HG02981 (cell line): Measurements from ENCODE around the gene LRRC71.

ENCODE experiments used
- ATAC-seq: cut with Tn5 transposase; IDR thresholded peaks from one replicate; pipeline ENCODE4 v1.9.1; 2021; ENCODE audit warnings: mild to moderate bottlenecking, moderate library complexity; ENCODE audit not compliant: unreplicated experiment

The LRRC71 gene

DNA sequence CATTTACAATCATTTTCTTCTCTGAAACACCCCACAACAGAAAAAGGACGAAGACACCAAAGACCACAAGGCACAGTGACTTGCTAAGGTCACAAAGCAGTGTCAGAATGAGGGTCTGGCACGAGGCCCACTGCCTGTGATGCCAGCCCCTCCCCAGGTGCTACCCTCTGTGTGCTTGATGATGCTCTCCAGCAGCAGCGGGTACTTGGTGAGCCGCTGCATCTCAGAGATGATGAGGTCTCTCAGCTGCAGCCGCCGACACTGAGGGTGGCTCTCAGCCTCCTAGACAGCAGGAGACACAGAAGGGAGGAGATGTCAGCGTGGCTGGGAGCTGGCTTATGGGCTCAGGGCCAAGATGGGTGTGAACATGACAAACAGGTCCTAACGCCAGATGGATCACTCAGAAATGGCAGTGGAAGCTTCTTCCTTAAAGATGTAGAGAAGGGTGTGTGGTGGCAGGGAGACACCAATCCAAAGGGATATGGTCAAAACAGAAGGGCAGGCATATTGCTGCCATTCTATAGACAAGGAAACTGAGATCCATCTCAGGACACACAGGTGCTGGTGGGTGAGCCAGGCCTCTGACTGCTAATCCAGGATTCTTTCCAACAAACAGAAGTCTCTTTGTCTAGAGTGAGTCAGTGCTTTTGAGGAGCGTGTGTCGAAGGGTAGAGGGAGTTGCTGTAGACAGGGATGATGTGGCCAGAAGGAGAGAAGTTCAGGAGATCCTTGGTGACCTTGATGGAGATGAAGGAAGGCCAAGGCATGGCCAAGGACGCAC lies 25.6 kb downstream of the LRRC71 start:
- ATAC-seq, result no peak

DNA sequence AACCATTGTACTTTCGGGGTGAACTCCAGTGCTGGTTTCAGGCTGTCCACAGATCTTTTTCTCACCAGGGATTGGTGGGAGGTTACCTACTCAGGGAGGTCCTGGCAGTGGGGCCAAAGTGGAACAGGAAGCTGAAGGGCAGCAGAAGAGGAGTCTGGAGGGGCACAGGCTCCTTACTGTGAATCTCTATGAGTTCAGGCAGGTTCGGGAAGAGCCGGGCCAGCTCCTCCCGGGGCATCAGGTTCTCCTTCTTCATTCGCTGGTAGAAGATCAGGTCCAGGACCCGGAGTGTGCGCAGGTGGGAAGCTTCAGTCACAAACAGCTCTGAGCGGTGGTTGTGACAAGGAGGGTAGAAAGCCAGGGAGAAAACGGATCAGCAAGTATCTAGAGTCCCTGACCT lies 26.7 kb downstream of the LRRC71 start:
- no peak for ATAC-seq

DNA sequence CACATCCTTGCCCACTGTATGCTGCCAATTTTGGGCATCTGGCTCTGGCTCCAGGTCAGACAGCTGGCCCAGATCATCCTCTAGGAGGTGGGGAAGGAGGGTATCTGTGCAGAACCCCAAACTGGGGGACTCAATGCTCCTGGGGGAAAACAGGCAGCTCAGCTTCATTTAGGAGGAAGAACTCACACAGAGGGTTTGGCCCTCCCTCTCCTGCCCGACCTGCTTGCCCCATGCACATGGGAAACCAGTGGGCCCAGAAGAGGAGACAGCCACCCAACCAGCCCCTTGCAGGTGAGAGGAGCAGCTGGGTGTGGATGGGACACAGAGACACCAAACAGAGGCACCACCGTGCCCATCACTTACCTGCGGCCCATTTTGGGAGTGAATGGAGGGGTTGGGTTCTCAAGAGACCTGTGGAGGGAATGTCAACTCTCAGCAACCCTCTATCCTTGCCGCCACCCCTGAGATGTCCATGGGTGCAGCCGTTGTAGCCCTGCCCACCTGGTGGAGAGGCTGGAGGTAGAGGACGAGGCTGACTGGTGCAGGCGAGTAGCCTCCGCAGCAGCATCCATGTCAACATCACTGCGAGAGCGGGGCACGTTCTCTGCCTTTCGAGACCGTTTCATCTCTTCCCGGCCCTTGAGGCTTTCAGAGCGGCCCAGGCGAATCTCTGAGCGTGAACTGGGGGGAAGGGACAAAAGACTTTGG lies 27.5 kb downstream of the LRRC71 start:
- ATAC-seq, result no peak

DNA sequence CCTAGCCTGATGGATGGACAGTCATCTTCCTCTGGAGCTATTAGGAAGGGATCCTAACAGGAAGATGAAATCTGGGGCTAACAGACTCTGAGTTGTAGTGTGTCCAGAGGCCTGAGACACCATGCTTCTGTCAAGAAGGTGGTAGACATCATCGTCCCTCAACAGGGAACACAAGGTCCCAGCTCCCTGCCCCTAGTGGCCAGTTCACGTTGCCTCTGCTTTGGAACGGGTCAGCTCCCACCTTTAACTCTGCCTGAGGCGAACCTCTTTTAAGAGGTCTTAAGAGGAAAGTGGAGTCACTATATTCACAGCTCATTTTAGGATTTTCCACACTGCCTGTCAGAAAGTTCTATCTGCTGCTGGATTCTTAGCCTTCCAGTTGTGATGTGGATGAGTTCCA lies 28.3 kb downstream of the LRRC71 start:
- ATAC-seq, result no peak

DNA sequence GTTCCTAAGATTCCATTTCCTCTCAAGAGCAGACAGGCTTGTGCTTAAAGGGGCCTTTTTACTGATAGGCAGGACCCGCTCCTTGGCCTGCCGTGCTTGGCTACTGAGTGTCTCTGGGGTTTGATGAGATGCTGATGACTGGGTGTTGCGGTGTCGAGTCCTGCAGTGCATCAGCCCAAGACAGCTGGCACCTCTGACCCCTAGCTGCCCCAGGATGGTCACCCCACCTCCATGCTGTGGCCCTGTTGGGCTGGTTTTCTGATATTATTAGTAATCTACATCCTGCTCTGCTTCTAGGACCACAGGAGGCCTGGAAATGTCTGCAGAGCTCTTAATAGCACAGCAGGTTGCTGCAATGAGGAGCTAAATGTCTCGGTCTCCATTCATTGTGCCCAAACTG lies 28.7 kb downstream of the LRRC71 start:
- ATAC-seq, result no peak

DNA sequence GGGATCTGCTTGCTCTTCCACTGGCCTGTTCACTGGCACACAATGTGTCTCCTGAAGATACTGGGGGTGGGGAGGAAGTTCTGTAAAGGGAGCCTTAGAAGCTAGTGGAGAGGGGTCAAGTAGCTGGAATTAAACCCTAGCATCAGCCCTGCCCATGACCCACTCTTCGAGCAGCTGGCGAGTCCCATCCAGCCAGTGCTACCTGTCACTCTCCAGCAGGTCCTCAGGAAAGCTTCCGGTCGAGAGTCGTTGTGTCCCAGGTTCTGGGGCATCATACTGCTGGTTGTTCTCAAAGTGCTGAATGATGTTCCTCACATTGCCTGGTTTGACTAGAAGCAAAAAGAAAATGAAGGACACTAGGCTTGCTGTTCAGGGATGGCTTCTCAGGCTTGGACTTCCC lies 30.9 kb downstream of the LRRC71 start:
- ATAC-seq, result no peak

DNA sequence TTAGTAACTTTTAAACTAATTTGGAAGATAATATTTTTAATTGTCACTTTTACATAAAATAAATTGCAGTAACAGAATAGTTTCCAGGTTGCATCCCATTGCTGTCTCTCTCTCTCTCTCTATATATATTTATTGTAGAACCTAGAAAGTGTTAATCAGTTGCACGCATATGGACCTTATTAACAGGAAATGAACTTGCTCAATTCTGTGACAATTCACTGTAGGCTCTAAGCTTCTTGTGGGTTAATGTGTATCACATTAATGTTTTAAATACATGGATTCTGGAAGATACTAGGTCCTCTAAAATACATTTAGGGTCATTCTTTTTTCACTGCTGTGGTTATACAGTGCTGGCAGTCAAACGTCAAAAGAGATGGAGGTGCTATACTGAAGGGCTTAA lies 33.1 kb downstream of the LRRC71 start:
- ATAC-seq, result no peak

DNA sequence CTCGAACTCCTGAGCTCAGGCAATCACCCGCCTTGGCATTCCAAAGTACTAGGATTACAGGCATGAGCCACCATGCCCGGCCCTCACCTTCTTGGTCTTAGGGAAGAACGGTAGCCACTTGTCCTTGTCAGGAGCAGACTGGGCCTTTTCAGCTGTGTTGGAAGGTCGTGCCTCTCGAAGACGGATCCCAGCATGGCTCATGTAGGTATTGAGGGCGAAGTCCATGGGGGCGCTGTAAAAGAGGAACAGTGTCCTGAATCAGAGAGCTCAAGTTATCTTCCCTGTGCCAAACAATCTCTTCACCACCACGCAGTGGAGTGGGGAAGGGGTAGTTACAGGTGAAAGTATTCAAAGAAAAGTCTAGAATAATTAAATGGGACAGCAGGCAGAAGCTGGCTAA lies 35.9 kb downstream of the LRRC71 start:
- no peak for ATAC-seq

DNA sequence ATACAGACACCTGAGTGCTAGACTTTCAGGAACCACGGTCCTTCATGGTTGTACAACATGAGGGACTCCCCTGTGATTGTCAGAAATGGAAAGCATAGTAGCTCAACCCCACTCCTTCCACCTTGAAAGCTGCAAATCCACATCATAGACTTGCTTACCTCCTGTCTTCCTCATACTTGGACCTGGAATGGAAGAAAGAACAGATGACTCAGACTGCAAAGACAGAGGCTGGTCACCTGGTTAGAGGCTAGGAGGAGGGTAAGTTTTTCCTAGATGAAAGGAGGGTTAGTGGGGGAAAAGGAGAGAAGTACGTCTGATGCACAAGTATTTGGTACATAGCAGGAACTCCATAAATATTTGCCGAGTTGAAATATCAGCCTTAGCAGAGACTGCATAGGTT lies 37.2 kb downstream of the LRRC71 start:
- ATAC-seq, result no peak

DNA sequence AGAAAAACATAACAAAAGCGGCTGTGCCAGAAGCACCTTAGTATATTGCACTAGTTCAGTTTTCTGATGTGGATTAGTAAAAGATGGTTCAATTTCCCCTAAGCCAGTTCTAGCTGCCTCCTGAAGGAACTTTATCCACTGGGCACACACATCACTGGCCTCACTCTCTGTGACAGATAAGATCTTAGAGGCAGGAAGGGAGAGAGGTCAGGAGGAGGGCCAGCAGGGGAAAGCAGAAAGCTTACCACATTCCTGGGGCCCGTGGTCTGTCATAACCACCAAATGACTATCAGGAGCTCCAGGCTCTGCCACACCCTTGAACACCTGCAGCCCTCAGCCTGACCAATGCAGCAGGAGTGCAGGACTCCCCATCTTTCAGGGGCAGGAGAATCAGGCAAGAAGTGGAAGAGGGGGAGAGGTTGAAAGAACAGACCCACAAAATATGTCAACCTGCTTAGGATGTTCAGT lies 37.8 kb downstream of the LRRC71 start:
- ATAC-seq, result no peak

DNA sequence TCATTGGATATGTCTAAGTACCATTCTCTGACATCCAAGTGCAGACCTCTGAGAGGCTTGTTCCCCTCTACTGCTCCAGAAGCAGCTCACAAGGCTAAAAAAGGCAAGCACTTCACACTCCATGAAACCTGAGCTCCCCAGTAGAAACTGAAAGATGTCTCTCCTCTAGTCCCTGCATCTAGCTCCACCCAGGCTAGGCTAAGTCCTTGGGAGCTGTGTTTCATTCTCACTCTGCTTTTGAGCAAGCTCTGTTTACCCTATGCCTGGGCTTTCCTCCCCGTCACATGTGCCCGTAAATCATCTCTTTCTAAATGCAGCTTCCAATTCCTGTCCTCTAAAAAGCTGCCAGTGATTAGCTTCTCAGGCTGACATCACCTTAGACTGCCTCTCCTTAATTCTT lies 39.0 kb downstream of the LRRC71 start:
- no peak for ATAC-seq

DNA sequence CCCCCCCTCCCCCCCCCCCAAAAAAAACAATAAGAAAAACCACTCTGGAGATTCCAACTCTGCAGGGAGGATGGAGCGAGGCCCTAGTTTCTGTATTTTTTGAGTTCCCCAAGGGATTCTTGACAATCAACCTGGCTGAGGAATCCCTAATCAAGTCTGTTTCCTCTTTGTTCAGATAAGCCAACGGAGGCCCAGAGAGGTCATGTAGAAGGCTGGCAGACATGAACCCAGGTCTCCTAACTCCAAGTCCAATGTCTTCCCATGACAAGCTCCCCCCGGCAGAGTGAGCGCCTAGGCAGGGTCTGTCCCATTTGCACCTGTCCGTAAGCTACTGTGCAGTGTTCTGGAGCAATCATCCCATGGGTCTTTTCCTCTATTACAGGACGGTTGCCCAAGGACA lies 39.5 kb downstream of the LRRC71 start:
- ATAC-seq, result no peak

DNA sequence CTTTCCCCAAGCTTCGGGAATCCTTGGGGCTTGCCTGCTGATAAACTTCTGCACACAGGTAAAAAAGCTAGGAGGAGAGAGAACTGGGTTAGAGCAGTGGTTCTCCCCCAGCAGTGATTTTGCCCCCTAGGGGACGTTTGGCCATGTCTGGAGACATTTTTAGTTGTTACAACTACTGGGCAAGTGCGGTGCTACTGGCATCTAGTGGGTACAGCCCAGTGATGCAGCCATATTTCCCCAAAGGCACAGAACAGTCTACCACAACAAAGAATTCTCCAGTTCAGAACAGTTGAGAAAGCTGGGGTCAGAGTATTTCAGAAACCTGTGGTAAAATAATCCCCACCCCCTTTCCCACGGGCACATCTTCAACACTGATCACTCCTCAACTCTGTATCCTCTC lies 41.3 kb downstream of the LRRC71 start:
- ATAC-seq, result no peak

DNA sequence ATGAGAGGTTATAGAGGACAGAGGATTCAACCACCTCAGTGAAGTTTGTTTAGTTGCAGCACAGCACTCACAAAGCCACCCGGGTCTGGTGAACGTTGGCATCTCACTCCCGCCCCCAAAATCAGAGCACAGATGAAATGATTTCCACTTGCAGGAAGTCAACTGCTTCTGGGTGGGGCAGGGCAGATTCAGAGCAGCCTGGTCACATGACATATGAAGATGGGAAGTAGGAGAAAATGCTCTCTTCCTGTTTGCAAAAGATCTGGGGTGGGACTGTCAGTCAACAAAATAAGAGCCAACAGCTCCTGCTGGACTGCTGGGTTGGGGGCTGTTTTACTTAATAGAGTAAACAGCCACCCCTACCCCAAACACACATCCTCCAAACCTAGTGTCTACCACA lies 43.2 kb downstream of the LRRC71 start:
- no peak for ATAC-seq

DNA sequence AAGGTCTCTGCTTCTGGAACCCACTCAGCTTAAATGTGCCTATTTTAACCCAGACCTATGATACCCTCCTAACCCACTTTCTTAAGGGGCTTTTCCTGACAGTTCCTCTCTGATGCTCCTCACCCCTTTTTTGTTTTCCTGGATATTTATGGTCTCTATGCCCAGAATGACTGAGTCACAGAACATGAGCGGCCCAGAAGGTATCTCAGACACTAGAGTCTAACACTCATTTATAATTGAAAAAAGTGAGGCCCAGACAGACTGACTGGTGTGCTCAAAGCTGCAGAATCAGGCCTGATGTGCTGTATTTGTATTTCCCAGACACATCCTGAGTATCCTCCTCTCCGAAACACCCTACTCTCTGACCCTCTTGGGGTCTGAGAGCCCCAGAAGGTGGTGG lies 44.0 kb downstream of the LRRC71 start:
- no peak for ATAC-seq

DNA sequence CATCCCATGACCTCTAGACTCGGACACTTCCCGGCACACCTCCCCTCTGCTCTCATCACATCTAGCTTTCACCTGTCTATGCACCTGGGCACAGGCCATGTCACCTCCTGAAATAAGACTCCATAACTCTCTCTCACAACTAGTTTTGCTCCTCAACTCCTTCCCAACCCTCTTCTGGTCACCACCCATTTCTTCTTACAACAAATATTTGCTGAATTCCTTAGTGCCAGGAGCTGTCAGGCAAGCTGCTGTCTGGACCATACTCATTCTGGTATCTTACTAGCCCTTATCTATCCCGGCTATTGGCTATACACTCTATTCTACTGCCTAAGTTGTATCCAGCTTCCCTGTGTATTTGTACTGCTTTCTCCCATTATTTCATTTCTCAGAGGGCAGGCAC lies 49.1 kb downstream of the LRRC71 start:
- no peak for ATAC-seq

DNA sequence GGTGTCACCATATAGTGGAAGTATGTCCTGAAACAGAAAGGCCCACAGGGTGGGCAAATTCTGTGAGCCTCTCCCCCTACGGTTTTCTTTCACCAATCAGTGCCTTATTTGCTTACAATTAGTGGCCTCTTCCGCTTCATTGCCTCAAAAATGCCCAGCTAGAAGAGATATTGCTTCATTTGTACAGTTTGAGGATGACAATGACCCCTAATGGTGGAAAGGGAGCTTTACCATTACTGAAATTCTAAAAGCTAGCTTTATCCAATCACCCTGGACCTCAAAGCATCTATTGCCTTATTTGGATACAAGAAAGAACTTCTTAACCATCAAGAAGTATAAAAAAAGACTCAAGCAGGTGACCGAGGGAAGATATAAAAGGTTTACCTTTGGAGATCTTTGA lies 49.6 kb downstream of the LRRC71 start:
- no peak for ATAC-seq

DNA sequence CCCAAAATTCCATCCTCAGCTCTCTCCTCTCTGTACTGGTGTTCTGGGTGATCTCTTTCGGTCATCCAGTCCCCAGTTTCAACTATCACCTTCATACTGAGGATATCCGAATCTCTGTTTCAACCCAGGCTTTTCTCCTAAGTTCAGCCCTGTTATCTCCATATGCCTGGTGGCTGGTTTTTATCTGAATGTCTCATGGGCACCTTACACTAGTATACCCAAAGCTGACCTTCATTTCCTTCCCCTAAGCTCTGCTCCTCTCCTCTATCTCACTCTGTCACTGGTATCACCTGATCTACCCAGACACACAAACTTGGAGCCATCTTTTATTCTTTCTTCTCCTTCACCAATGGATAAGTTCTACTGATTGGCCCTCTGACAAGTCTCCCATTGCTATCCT lies 53.0 kb downstream of the LRRC71 start:
- no peak for ATAC-seq

DNA sequence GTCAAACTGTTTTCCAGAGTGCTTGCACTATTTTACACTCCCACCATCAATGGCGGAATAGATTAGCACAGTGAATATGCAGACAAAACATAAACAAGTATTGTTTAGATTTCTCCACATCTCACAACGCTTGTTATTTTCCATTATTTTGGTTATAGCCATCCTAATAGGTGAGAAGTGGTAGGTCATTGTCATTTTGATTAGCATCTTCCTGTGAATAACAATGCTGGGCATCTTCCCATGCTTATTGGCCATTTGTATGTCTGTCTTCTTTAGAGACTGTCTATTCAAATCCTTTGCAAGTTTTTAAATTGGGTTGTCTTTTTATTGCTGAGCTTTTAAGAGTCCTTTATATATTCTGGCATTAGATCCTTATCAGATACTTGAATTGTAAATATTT lies 54.7 kb downstream of the LRRC71 start:
- ATAC-seq, result no peak

DNA sequence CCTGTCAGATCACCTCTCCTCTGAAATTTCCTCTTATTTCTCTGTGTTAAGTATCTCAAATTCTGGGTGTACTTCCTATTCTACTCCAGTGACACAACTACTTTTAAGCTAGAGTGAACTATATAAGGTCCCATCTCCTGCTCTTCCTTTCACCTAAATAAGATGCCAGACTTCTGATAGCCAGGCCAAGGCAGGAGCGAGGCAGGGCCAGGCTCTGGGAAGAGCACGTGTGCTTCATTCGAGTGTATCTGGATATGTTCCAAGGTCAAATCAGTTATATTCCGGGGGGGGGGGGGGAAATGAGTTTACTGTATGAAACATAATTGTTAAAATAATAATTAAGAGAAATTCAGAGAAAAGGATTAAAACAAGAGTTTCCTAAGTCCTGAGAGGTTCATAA lies 60.1 kb downstream of the LRRC71 start:
- ATAC-seq, result no peak
